ENCODE results near the gene MYO1G. TPM values are rescaled to one million over a fixed set of nuclear protein-coding genes. Genes with fewer than 3 reads are reported as not detected.

The MYO1G gene
- total and polyA plus RNA-seq, 9 of the 15 experiments (the other 6 are each of a cell fraction or from before 2014, with no cell fraction given), result 0.03 to 0.62 (median 0.13) TPM; not detected in 1

DNA sequence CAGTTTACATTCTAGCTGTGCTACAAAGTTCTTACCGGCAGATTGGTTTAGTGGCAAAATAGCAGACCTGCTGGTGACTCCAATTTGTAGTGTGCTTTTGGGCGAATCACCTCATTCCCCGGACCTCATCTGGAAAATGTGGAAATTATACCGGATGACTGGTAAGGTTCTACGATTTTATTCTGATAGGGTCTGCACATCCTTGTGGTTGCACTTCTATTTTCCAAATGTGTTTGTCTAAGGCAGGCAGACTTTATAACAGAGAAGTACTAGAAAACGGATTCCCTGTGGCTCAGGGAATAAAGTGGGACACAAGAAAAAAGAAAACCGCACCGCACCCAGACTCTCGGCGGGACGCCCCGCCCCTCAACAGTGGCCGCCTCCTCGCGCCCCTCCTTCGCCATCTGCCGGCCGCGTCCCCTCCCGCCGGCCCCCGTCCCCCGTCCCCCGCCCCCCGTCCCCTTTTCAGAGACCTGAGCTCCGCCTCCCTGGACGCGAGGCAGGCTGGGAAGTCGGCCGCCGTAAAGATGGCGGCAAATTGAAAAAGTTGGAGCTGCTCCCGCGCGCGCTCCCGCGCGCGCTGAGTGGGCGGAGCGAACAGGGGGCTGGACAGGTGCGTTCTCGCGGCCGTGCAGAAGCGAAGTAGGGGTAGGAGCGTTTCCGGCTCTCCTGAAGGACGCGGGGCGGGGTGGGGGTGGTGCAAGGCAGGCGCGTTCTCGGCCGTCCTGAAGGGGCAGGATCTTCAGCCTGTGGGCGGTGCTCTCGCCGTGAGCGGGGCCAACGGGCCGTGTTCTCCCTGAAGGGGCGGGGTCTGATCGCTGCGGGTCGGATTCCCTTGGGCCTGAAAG, 20.7 kb upstream of the MYO1G start (continued):
- TF ChIP-seq, protein P1, sequence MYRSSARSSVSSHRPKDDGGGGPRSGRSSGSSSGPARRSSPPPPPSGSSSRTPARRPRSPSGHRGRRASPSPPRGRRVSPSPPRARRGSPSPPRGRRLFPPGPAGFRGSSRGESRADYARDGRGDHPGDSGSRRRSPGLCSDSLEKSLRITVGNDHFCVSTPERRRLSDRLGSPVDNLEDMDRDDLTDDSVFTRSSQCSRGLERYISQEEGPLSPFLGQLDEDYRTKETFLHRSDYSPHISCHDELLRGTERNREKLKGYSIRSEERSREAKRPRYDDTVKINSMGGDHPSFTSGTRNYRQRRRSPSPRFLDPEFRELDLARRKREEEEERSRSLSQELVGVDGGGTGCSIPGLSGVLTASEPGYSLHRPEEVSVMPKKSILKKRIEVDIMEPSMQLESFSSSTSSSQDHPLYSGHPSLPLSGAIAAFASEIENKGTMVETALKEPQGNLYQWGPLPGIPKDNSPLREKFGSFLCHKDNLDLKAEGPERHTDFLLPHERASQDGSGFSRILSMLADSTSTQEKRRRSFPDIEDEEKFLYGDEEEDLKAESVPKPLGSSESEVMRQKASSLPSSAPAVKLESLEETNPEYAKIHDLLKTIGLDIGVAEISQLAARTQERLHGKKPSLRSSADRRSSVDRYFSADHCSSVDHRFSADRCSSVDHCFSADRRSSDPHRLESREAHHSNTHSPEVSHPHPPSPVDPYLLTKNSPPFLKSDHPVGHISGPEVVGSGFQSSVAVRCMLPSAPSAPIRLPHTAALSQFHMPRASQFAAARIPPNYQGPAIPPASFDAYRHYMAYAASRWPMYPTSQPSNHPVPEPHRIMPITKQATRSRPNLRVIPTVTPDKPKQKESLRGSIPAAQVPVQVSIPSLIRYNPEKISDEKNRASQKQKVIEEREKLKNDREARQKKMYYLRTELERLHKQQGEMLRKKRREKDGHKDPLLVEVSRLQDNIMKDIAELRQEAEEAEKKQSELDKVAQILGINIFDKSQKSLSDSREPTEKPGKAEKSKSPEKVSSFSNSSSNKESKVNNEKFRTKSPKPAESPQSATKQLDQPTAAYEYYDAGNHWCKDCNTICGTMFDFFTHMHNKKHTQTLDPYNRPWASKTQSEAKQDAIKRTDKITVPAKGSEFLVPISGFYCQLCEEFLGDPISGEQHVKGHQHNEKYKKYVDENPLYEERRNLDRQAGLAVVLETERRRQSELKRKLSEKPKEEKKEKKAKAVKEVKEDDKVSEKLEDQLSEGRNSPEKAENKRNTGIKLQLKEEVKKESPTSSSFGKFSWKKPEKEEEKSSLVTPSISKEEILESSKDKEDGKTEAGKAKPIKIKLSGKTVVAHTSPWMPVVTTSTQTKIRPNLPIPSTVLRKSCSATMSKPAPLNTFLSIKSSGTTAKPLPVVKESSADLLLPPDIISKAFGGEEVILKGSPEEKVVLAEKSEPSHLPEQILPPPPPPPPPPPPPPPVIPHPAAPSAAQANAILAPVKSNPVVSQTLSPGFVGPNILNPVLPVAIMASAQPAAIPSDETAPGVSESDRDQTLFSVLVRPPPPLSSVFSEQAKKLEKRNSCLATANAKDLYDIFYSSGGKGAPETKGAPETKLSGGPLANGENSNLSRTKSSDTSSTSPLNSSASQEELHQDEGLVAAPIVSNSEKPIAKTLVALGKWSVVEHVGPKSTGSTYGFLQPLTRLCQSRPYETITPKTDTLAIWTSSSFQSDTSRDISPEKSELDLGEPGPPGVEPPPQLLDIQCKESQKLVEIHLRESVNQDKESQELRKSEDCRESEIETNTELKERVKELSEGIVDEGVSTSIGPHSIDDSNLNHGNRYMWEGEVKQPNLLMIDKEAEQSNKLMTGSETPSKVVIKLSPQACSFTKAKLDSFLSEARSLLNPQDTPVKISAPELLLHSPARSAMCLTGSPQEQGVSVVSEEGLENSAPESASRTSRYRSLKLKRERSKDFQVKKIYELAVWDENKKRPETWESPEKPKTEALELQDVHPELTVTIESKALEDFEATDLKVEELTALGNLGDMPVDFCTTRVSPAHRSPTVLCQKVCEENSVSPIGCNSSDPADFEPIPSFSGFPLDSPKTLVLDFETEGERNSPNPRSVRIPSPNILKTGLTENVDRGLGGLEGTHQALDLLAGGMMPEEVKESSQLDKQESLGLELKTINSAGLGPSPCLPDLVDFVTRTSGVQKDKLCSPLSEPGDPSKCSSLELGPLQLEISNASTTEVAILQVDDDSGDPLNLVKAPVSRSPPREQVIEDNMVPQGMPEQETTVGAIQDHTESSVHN (IDR thresholded peaks at IDR 0.05; ENCODE audit: borderline replicate concordance in 1 of 2, low read depth in 1 of 2), result no peak
- TF ChIP-seq ZC3H4 (CRISPR knock-in tag; IDR thresholded peaks at IDR 0.05; ENCODE audit: borderline replicate concordance) (no peak), NR3C1 (CRISPR knock-in tag; IDR thresholded peaks at IDR 0.05) (no peak)
- TF ChIP-seq, protein P2, sequence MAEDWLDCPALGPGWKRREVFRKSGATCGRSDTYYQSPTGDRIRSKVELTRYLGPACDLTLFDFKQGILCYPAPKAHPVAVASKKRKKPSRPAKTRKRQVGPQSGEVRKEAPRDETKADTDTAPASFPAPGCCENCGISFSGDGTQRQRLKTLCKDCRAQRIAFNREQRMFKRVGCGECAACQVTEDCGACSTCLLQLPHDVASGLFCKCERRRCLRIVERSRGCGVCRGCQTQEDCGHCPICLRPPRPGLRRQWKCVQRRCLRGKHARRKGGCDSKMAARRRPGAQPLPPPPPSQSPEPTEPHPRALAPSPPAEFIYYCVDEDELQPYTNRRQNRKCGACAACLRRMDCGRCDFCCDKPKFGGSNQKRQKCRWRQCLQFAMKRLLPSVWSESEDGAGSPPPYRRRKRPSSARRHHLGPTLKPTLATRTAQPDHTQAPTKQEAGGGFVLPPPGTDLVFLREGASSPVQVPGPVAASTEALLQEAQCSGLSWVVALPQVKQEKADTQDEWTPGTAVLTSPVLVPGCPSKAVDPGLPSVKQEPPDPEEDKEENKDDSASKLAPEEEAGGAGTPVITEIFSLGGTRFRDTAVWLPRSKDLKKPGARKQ (CRISPR knock-in tag; IDR thresholded peaks at IDR 0.05), result no peak
- TF ChIP-seq, protein P3, sequence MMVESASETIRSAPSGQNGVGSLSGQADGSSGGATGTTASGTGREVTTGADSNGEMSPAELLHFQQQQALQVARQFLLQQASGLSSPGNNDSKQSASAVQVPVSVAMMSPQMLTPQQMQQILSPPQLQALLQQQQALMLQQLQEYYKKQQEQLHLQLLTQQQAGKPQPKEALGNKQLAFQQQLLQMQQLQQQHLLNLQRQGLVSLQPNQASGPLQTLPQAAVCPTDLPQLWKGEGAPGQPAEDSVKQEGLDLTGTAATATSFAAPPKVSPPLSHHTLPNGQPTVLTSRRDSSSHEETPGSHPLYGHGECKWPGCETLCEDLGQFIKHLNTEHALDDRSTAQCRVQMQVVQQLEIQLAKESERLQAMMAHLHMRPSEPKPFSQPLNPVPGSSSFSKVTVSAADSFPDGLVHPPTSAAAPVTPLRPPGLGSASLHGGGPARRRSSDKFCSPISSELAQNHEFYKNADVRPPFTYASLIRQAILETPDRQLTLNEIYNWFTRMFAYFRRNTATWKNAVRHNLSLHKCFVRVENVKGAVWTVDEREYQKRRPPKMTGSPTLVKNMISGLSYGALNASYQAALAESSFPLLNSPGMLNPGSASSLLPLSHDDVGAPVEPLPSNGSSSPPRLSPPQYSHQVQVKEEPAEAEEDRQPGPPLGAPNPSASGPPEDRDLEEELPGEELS (CRISPR knock-in tag; IDR thresholded peaks at IDR 0.05; ENCODE audit: borderline replicate concordance), result no peak
- TF ChIP-seq, protein P4, sequence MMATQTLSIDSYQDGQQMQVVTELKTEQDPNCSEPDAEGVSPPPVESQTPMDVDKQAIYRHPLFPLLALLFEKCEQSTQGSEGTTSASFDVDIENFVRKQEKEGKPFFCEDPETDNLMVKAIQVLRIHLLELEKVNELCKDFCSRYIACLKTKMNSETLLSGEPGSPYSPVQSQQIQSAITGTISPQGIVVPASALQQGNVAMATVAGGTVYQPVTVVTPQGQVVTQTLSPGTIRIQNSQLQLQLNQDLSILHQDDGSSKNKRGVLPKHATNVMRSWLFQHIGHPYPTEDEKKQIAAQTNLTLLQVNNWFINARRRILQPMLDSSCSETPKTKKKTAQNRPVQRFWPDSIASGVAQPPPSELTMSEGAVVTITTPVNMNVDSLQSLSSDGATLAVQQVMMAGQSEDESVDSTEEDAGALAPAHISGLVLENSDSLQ (IDR thresholded peaks at IDR 0.05), result peak; percentile 88
